GM12891 (cell line): Measurements from ENCODE around the gene OLFML2A.

Experiments
- POLR2A ChIP-seq: IDR thresholded peaks from 2 replicates; pipeline ENCODE4 v1.6.1; 2011; ENCODE audit warnings: low read depth, low read length, control low read depth
- POLR2AphosphoS5 ChIP-seq: IDR thresholded peaks from 2 replicates; pipeline ENCODE4 v1.6.1; 2011; ENCODE audit warnings: low read depth, low read length, control low read depth
- TAF1 ChIP-seq: IDR thresholded peaks from 2 replicates; pipeline ENCODE4 v1.6.1; 2011; ENCODE audit warnings: low read depth, low read length, control low read depth

- TF ChIP-seq POLR2A (no peak), TAF1 (no peak), POLR2AphosphoS5 (no peak)
These were observed 8.0 kb upstream of the OLFML2A start for GRCh38 chr9:124768750-124769548.
